T-helper 1 cell (primary cell): ENCODE data around the gene GSK3A.

ENCODE experiments used
- DNase-seq, 5 donors: peaks; one replicate each; pipeline ENCODE4 v3.0.0-alpha.2; 2012 to 2020

The GSK3A gene

DNA sequence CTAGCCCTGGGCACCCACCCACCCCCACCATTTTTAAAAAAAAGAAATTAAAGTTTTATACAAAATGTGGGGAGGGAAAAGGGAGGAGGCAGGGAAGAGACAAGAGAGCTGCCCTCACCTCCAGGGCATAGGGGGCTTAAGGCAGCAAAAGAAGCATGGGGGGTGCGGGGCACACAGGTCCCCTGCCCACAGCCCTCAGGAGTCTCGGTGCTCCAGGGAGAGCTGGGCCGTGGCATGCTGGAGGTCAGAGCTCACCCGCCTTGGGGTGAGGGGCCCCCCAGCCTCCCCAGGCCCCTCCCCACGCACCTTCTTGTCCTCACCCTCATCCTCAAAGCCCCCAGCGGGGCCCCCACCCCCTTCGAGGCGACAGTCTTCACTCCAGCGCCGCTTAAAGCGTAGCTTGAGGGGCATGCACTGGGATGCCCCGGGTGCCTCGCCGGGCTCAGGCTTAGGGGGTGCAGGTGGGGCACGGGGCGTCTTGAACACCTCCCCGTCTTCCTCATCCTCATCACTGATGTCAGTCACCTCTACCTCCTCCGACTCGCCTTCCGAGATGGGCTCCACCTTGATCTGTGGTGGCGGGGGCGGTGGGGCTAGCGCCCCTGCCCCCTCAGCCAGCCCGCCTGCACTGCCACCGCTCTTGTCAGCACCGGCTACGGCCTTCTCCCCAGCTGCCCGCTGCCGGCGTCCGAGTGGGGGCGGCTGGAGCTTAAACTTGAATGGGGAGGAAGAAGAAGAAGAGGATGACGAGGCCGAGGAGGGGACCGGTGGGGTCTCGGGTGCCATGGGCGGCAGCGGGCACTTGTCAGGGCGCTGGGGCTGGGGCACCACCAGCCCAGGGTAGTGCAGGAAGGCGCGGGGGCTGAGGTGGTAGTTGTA lies 6.1 kb upstream of the GSK3A start:
- DNase-seq = no peak

DNA sequence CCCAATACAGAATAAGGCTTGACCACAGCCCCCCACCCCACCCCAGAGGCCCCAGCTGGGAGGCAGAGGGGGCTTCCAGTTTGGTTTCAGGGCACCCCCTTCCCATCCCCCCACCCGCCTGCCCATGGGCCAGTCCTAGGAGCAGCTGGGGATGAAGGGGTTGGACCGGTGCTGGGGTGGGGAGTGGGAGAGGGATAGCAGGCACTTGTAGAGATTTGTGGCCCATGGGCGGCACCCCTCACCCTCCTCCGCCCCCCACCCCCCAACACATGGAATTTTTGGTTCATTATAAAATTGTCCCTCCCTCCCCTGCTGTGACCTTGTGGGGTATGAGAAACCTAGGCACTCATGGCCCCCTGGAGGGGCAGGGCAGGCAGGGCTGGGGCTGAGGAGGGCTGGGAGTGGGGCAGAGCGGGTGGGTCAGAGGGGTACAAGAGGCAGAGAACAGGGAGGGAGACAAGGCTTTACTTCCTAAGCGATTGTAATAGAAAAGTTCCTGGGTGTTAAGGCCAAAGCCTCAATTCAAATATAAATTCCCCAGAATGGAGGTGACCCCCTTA lies 5.3 kb upstream of the GSK3A start:
- DNase-seq = no peak

DNA sequence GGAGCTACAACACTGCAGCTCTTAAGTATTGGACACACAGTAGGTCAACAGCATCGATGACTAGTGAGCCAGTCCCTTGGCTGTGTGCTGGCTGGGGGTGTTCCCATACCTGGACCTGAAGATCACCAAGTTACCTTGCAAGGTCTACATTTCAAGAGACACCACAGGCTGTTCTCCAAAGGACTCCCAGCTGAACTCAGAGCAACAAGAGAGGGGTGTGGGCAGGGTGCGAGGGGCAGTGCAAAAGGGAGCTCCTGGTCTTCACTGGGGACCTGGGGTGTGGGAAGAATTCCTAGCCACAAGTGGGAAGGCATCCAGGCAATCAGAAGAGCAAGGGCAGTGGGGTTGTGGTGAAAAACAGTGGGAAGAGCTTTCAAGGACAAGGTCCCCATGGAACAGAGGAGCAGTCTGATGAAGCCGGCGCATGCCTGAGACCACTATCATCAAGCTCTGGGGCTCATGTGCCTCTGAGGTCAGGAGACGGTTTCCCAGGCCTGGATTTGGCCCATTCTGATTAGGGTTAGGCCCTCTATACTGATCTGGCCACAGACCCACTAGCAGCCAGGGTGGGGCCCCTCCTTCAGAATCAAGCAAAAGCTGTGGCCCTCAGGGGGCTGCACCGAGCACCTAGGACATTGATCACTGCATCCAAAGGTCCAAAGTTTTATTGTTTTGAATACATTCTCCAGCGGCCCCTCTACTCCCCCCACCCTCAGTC lies 4.7 kb upstream of the GSK3A start:
- DNase-seq = no peak

DNA sequence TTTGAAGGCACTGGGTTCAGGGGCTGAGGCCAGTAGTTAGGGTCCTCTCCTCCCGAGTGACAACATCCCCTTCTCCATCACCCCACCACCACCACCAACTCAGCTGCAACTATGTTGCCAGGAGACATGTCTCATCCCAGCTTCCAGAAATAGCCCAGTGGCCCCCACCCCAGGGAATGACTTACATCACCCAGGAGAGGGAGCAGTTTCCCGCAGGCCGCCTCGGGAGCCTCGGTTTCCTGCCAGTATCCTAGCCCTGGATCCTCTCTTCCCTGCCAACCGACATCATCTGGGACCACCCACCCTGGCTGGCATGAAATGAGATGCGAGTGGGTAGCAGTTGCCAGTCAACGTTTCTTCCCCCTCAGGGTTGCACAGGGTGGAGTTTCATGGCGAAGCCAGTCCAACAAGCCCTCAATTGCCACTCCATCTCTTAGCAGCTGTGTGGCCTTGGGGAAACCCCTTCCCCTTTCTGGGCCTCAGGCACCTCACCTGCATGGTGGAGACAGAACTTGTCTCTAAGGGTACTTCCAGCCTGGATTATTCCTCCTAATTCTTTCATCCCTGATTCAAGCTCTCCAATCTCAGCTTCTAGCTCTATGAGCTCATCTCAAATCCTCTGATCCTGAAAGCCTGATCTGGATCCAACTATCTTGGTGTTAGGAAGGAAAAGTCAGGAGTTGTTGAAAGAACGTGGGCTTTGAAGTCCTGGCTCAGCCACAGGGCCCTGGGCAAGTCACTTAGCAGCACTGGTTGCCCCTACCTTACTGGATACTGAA lies 3.9 kb upstream of the GSK3A start:
- no peak for DNase-seq

DNA sequence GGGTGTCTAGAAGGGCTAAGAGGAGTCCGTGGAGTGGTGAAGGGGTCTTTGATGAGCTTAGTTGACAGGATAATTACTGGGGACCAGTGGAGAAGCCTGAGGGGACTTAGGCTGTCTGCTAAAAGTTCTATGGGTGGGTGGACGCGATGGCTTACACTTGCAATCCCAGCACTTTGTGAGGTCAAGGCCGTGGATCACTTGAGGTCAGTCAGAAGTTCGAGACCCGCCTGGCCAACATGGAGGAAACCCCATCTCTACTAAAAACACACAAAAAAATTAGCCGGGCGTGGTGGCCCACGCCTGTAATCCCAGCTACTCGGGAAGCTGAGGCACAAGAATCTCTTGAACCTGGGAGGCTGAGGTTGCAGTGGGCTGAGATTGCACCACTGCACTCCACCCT lies 2.8 kb upstream of the GSK3A start:
- DNase-seq = no peak

DNA sequence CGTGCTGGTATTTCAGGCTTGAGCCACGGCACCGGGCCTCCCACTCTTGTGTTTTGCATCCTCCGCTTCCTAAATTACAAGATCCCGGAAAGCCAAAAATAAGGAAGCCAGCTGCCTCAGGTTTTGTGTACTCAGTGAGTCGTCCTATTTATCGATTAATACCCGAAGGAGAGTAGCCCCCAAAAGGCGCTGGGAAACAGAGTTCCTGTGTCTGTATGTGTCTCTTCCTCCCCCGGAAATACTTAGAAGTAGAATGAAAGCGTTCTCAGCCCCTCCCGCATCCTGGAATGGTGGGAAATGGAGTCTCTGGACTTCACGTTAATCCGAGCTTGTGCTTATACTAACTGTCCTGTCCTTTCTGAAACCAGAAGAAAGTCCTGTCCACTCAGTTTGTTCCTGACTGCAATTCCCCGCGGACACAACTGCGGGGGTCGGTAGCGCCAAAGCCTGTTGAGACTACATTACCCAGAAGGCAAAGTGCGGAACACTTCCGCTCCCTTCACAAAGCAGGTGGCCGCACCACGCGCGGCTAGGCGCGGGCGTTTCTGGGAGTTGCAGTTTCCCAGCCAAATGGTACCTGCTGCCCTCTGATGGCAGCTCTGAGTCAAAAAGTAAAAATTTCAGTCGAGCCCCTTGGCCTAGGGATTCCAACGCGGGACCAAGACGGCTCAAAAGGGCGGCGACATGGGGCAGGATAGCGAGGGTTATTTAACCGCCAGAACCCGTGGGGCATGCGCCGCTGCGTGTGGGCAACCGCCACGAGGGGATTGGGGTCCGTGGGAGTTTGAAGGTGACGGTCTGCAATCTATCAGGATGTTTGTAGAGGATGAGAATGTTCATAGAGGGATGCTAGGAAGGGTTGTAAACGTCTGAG lies 2.2 kb upstream of the GSK3A start:
- DNase-seq = peak; percentile 76 to 95 (median 85)

DNA sequence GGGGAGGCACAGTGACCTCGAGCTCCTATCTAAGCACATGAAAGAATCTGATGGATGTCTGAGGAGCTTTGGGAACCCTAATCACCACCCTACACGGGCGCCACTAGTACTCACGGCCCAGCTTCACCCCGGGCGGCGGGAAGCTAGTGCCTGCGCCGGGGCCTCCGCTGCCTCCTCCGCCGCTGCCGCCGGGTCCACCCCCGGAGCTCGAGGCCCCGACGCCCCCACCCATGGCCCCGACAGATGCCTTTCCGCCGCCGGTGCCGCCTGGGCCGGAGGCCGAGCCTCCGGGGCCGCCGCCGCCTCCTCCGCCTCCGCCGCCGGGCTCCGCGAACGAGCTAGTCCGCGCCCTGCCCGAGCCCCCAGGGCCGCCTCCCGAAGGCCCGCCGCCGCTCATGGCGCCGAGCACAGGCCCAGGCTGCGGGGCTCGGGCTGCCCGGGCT lies 312 bp downstream of the GSK3A start:
- peak in 1 of 5 donors; percentile 21 for DNase-seq

DNA sequence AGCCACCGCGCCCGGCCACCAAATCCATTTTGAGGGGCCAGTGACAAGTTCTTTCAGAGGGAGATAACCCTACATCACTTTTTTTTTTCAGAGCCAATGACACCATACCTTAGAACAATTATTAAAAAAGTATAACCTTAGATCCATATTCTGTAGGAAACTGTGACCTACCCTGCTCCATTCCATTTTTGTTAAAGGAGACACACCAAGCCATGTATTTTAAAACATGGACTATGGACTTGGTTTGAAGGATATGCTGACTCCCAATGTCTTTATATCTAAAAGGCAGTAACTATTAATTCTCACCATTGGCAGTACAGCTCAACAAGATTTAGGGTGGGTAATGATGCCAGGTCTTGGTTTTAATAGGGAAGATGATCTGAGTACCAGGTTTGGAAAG lies 1.1 kb downstream of the GSK3A start:
- DNase-seq = no peak

DNA sequence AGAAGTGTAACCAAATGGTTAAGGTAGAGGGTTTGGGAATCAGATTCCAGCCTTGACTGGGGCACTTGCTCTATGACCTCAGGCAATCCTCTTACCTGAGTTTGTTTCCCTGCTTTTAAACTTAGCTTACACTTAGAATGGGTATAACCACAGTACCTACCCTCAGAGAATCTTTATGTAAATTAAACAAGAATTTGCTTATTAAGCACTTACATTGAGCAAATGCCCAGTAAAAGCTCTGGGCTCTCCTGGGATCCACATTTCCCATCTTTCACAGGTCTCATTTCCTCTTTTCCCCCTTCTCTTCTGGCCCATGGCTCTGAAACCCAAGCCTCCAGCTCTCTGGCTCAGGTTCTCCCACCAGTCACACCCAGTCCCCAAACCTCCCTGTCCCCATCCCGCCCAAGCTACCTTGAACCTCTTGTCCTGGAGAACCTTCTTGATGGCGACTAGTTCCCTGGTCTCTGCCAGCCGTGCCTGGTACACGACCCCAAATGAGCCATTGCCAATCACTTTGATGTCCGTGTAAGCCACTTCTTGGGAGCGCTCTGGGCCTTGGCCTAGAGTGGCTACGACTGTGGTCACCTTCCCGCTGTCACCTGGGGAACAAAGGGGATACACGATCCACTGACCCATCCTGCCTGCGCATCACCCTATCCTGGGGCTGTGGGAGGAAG lies 2.7 kb downstream of the GSK3A start:
- DNase-seq = no peak

DNA sequence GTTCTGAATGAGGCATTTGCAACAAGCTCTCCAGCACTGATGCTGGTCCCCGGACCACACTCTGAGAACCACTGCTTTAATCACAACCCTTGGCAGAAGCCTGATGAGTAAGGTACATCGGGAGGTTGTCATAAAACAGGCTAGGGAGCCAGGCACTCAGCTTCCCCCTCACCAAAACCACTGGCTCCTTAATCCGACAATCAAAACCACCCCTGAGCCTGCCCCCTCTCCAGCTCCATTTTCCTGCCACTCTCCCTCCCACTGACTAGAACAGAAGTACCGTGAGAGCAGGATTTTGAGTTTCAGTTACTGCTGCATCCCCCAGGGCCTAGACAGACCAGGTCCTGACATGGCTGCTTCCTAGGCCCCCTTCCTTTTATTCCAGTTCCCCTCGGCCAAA lies 7.2 kb downstream of the GSK3A start:
- no peak for DNase-seq

DNA sequence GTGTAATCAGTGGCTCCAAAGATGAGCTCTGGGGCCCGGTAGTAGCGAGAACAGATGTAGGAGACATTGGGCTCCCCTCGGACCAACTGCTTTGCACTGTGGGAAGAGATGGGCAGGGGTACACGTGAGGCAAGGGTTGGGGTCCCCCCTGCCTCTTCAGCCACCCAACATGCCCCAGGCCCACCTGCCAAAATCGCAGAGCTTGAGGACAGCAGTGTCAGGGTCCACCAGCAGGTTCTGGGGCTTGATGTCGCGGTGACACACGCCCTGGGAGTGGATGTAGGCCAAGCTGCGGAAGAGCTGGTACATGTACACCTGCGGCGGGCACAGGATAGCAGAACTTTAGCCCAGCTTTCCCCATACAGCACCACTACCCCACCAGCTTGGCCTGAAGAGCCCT lies 8.0 kb downstream of the GSK3A start:
- no peak for DNase-seq

DNA sequence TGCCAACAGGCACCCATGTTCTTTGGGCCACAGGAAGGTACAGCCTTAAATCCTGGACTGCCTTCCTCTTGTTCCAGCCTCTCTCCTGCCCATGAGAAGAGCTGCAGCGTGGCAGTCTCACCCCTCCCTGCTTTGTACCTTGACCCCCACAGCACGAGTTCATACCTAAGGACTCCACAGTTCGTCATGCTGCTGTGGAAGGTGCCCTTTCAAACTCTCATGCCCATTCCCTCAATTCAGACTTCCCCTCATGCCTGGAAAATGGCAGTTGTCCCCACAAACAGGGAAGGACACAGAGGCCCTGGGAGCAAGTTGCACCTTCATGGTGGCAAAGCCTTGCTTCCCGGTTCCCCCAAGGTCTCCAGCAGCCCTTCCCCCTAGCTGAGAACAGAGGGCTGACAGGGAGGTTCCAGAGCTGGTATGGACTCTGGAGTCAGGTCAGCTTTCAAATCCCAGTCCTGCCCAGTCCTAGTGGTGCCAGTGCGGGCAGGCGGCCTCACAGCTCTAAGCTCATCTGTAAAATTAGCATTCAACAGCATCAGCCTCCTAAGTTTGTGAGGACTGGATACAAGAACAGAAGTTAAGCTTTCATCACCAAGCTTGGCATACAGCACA lies 8.6 kb downstream of the GSK3A start:
- no peak for DNase-seq

DNA sequence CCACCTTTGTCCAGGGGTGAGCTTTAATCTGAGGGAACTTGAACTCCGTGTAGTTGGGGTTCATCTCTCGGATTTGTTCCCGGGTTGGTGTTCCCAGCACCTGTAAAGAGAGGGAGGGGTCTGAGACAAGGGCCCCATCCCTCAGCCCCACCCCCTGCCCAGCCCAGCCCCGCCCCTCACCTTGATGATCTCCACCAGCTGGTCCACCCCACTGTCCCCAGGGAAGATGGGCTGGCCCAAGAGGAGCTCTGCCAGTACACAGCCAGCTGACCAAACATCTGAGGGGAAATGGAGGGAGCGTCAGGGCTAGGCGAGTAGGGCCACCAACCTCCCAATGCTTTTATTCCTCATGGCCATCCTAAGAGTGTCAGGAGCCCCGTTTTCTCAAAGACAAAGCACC lies 9.3 kb downstream of the GSK3A start:
- no peak for DNase-seq

DNA sequence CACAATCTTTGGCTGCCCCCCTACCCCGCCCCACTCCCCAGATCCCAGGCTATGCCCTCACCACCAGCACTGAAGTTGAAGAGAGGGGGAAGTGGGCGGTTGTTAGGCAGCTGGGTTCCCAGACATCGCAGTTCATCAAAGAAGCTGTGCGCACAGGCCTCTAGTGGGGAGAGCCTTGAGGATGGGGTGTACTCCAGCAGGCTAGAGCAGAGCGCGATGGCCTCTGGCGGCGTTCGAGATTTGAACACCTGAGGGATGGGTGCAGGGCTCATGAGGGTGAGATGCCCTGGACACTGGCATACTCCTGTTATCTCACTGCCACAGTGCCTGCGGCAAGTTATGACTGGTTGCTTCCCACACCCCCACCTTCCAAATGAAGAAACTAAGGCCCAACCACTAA lies 10.0 kb downstream of the GSK3A start:
- DNase-seq = no peak

DNA sequence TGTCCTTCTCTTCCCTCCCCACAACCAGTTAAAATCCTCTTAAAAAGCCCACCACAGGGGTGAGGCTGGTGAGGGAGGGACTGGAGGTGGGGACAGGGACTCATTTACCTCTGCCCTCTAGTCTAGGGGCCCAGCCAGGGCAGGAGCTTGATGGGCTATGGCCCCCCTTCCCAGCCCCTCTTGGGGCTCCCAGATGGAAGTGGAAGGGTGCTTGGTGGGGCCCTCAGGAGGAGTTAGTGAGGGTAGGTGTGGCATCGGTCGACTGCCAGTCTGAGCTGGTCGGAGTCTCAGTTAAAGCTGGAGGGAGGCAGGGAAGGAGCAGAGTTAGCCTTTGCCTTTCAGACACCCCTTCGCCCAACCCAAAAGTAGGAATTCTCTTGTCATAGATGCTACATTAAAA lies 11.8 kb downstream of the GSK3A start:
- no peak for DNase-seq

DNA sequence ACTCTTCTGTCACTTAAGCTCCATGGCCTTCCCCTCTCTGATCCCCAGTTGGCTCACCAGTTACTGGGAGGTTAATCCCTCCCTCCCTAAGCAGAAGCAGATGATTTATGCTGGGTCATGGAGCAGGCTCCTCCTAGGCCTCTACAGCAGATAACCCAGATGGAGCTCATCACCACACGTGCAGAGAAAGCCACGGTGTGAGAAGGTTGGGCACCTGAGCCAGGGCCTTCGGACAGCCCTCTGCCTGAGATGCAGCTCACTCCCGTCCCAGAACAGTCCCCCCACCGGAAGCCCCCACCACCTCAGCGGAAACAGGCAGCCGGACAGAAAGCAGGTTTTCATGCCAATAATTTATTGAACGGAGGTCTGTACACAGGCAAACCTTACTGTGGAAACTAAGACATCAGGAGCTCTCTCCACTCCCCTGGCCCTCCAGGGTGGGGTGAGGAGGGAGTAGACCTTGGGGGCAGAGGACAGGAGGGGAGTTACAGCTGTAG lies 12.5 kb downstream of the GSK3A start:
- DNase-seq = no peak

DNA sequence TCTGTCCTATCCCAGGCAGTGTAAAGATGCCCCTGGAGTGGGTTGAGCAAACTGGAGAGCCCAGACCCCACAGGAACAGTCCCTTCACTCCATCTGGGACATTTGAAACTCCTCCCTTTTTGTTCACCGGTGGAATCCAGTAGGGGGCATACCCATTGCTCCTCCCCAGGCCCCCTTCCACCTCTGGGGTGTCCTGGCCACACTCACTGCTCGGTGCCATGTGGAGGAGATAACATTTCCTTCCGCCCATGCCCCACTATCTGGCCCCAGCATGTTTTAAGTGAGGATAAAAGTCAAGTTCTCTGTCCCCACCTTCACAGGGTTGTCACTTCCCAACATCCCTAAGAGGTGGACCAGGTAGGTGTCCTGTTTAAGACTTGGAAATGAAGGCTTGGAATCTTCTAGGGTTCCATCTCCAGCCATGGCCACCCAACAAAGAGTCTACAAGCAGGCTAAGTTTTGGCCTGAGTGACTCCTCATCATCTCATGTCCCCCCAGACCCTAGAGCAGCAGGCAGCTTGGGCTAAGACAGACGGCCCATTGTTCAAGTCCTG lies 13.0 kb downstream of the GSK3A start:
- no peak for DNase-seq

DNA sequence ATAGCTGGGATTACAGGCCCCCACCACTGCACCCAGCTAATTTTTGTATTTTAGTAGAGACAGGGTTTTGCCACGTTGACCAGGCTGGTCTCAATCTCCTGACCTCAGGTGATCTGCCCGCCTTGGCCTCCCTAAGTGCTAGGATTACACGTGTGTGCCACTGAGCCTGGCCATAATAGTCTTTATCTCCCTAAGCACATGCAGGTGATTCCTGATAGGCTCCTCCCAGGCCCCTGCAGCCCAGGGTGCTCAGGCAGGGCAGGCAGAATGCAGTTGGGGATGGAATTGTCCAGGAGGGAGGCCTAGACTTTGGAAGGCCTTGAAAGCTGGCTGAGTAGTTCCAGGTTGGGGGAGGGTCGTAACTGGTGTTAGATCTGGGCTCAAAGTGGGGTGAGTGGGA lies 13.8 kb downstream of the GSK3A start:
- no peak for DNase-seq

DNA sequence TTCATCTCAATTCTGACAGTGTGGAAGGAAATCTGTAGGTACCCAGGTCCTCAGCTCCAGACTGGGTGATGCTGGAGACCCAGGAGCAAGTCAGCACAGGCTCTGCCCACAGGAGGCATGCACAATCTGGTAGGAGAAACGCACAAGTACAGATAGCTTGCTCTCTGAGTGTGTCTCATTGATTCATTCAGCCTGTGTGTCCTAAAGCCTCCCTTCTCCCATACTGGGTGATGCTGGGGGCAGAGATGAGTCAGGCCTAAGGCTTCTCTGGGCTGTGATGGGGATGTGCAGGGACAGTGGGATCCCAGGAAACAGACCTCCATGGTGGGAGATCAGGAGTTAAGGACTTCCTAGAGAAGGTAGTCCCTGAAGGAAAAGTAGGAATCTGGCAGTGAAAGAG lies 15.5 kb downstream of the GSK3A start:
- no peak for DNase-seq

DNA sequence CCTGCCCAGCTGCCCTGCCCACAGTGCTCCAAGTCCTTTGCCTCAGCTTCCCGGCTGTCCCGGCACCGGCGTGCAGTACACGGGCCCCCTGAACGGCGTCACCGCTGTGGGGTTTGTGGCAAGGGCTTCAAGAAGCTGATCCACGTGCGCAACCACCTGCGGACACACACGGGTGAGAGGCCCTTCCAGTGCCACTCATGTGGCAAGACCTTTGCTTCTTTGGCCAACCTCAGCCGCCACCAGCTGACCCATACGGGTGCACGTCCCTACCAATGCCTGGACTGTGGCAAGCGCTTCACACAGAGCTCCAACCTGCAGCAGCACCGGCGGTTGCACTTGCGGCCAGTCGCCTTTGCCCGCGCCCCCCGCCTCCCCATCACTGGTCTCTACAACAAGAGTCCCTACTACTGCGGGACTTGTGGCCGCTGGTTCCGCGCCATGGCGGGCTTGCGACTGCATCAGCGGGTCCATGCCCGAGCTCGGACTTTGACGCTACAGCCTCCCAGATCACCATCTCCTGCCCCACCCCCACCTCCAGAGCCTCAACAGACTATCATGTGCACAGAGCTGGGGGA lies 16.6 kb downstream of the GSK3A start:
- DNase-seq = no peak
